MM.1S (cell line): ENCODE results near the gene CD84.

Experiments
- DNase-seq: peaks from one replicate; pipeline ENCODE4 v3.0.0-alpha.2; 2015
- H2AFZ ChIP-seq: fragments of 300-600 bp; sonication (generic); 2 replicates; pipeline ENCODE4 v1.6.0; 2016; ENCODE audit warnings: antibody characterized with exemption, low read length
- H3F3A ChIP-seq: fragments of 300-600 bp; sonication (generic); 2 replicates; pipeline ENCODE4 v1.6.1; 2016; ENCODE audit warnings: mild to moderate bottlenecking, antibody characterized with exemption, low read length, moderate library complexity, mixed read lengths; ENCODE audit not compliant: insufficient read depth
- H3K27ac ChIP-seq: fragments of 300-600 bp; sonication (generic); 2 replicates; pipeline ENCODE4 v1.5.1; 2016; ENCODE audit warnings: mild to moderate bottlenecking, low read length
- H3K27me3 ChIP-seq: fragments of 300-600 bp; sonication (generic); replicated peaks from 2 replicates; pipeline ENCODE4 v1.6.0; 2016; ENCODE audit warnings: low read length; ENCODE audit not compliant: insufficient read depth
- H3K36me3 ChIP-seq: fragments of 300-600 bp; sonication (generic); replicated peaks from 2 replicates; pipeline ENCODE4 v1.6.1; 2016; ENCODE audit warnings: mild to moderate bottlenecking, low read length, mixed read lengths; ENCODE audit not compliant: insufficient read depth
- H3K4me1 ChIP-seq: fragments of 300-600 bp; sonication (generic); 2 replicates; pipeline ENCODE4 v1.6.1; 2016; ENCODE audit warnings: low read length, mixed read lengths
- H3K4me2 ChIP-seq: fragments of 300-600 bp; sonication (generic); 2 replicates; pipeline ENCODE4 v1.6.0; 2016; ENCODE audit warnings: low read depth, low read length
- H3K4me3 ChIP-seq: fragments of 300-600 bp; sonication (generic); 2 replicates; pipeline ENCODE4 v1.5.1; 2016; ENCODE audit warnings: low read length, mixed read lengths
- H3K79me2 ChIP-seq: fragments of 300-600 bp; sonication (generic); 2 replicates; pipeline ENCODE4 v1.6.1; 2016; ENCODE audit warnings: mixed run types, low read length, mixed read lengths
- H3K9ac ChIP-seq: fragments of 300-600 bp; sonication (generic); 2 replicates; pipeline ENCODE4 v1.6.1; 2016; ENCODE audit warnings: low read length, mixed read lengths
- H3K9me2 ChIP-seq: fragments of 300-600 bp; sonication (generic); replicated peaks from 2 replicates; pipeline ENCODE4 v1.6.1; 2016; ENCODE audit warnings: mild to moderate bottlenecking, low read length, mixed read lengths; ENCODE audit not compliant: insufficient read depth
- H3K9me3 ChIP-seq: fragments of 300-600 bp; sonication (generic); replicated peaks from 2 replicates; pipeline ENCODE4 v1.6.1; 2016; ENCODE audit warnings: mild to moderate bottlenecking, low read length, mixed read lengths; ENCODE audit not compliant: insufficient read depth
- H4K20me1 ChIP-seq: fragments of 300-600 bp; sonication (generic); 2 replicates; pipeline ENCODE4 v1.6.1; 2016; ENCODE audit warnings: mild to moderate bottlenecking, low read length, moderate library complexity, mixed read lengths; ENCODE audit not compliant: insufficient read depth
- EZH2 ChIP-seq: fragments of 300-600 bp; sonication (generic); optimal IDR thresholded peaks from 2 replicates; pipeline ENCODE3; 2017; ENCODE audit warnings: low read depth, mild to moderate bottlenecking, antibody characterized with exemption, low read length, mixed read lengths
- EZH2phosphoT487 ChIP-seq: fragments of 300-600 bp; sonication (generic); IDR thresholded peaks from 2 replicates; pipeline ENCODE4 v1.6.1; 2018; ENCODE audit warnings: antibody characterized with exemption, low read length
- TF ChIP-seq, protein P1 (sequence below): fragments of 300-600 bp; sonication (generic); IDR thresholded peaks from 2 replicates; pipeline ENCODE4 v1.5.1; 2016; ENCODE audit warnings: antibody characterized with exemption, low read length, mixed read lengths

The CD84 gene

DNA sequence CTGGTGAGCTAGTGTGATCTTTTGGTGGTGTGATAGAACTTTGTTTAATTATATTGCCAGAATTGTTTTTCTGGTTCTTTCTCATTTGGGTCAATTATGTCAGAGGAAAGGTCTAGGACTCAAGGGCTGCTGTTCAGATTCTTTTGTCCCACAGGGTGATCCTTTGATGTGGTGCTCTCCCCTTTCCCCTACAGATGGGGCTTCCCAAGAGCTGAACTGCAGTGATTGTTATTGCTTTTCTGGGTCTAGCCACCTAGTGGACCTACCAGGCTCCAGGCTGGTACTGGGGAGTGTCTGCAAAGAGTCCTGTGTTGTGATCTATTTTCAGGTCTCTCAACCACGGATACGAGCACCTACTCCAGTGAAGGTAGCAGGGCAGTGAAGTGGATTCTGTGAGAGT is 25.9 kb upstream of the CD84 start:
- Histone ChIP-seq H4K20me1 (no peaks in the 10 kb centered on the region), H3K4me3 (no peak overlapping the region), H3K9ac (no peak overlapping the region), H3K9me3 (no peaks in the 10 kb centered on the region), H2AFZ (no peak overlapping the region), H3F3A (no peaks in the 10 kb centered on the region), H3K79me2 (no peaks in the 10 kb centered on the region), H3K36me3 (no peaks in the 10 kb centered on the region), H3K4me1 (peaks cover 13% of the 10 kb centered on the region), H3K27ac (no peak overlapping the region), H3K4me2 (no peak overlapping the region), H3K27me3 (no peaks in the 10 kb centered on the region), H3K9me2 (no peaks in the 10 kb centered on the region)
- TF ChIP-seq EZH2phosphoT487 (no peak), EZH2 (no peak)
- TF ChIP-seq, protein P1, sequence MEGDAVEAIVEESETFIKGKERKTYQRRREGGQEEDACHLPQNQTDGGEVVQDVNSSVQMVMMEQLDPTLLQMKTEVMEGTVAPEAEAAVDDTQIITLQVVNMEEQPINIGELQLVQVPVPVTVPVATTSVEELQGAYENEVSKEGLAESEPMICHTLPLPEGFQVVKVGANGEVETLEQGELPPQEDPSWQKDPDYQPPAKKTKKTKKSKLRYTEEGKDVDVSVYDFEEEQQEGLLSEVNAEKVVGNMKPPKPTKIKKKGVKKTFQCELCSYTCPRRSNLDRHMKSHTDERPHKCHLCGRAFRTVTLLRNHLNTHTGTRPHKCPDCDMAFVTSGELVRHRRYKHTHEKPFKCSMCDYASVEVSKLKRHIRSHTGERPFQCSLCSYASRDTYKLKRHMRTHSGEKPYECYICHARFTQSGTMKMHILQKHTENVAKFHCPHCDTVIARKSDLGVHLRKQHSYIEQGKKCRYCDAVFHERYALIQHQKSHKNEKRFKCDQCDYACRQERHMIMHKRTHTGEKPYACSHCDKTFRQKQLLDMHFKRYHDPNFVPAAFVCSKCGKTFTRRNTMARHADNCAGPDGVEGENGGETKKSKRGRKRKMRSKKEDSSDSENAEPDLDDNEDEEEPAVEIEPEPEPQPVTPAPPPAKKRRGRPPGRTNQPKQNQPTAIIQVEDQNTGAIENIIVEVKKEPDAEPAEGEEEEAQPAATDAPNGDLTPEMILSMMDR, result peak; percentile 2; the same call in 1 of the 2 replicates
- no peak for DNase-seq

DNA sequence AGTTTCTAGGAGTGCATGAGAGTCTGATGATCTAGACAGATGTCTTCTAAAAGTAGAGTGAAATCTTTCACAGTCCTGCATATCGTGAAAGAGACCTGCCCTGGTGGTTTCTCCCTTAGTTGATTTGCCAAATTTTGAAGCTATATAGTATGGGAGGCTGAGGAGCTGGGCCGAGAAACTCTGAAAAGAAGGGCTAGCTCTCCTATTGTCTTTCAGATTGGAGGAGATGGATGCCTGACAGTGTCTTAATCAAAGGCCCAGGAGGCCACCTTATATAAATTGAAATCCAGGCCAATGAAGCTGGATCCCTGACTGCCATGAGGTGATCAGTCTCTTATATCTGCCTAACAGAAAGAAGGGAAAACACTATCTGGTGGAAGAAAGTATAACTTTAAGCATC is 18.4 kb upstream of the CD84 start:
- H3K36me3 ChIP-seq, result no peaks in the 10 kb centered on the region
- no peak overlapping the region for H3K4me3 ChIP-seq
- no peaks in the 10 kb centered on the region for H3K4me1 ChIP-seq
- no peak overlapping the region for H3K4me2 ChIP-seq
- H3K27ac ChIP-seq, result no peak overlapping the region
- no peak overlapping the region for H2AFZ ChIP-seq
- H3K9me2 ChIP-seq, result no peaks in the 10 kb centered on the region
- no peaks in the 10 kb centered on the region for H3K9me3 ChIP-seq
- no peaks in the 10 kb centered on the region for H3F3A ChIP-seq
- no peaks in the 10 kb centered on the region for H4K20me1 ChIP-seq
- TF ChIP-seq, protein P1, result no peak
- TF ChIP-seq EZH2phosphoT487 (no peak), EZH2 (no peak)
- H3K27me3 ChIP-seq, result no peaks in the 10 kb centered on the region
- no peak for DNase-seq
- H3K9ac ChIP-seq, result no peak overlapping the region
- no peaks in the 10 kb centered on the region for H3K79me2 ChIP-seq

DNA sequence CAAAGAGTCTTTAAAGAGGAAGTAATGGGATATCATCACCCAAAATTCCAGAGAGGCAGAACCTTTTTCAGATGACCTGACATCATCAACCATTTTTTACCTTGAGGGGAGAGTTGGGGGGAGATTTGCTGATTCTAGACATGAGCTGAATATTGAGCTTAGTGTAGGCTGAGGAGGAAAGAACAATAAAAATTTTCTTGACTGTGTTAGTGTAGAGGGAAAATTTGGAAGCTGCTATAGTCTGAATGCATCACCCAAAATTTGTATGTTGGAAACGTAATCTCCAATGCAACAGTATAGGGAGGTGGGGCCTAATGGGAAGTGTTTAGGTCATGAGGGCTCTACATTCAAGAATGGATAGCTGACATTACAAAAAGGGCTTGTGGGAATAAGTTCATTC is 17.8 kb upstream of the CD84 start:
- TF ChIP-seq, protein P1, result no peak
- TF ChIP-seq EZH2 (no peak), EZH2phosphoT487 (no peak)
- no peak for DNase-seq
- Histone ChIP-seq H3K4me2 (no peak overlapping the region), H2AFZ (no peak overlapping the region), H3K27me3 (no peaks in the 10 kb centered on the region), H3K9me3 (no peaks in the 10 kb centered on the region), H3K4me1 (no peaks in the 10 kb centered on the region), H3K9ac (no peak overlapping the region), H3K79me2 (no peaks in the 10 kb centered on the region), H3K9me2 (no peaks in the 10 kb centered on the region), H3F3A (no peaks in the 10 kb centered on the region), H3K27ac (no peak overlapping the region), H3K4me3 (no peak overlapping the region), H3K36me3 (no peaks in the 10 kb centered on the region), H4K20me1 (no peaks in the 10 kb centered on the region)

DNA sequence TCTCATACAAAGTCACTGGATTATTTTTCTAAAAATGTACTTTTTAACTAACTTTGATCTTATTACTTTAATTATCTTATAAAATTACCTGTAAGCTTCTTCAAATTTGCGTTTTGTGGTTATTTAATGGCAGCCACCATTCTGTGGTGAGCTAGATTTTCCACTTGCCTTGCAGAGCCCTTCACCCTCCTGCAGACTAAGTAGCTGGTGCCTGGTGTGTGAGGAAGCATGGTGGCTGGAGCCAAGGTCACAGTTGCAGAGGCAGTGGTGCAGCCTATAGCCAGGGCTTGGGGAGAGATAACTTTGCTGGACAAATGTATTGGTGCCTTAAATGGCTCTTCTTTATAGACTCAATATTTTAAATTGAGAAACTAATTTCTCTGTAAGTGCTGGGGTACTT is 11.2 kb upstream of the CD84 start:
- Histone ChIP-seq H3K27ac (no peak overlapping the region), H3K9me3 (no peaks in the 10 kb centered on the region), H3K4me3 (no peak overlapping the region), H3K36me3 (no peaks in the 10 kb centered on the region), H3K9ac (no peak overlapping the region), H3K4me2 (no peak overlapping the region), H3K27me3 (no peaks in the 10 kb centered on the region), H3F3A (no peaks in the 10 kb centered on the region), H3K9me2 (0 out of 2 replicates have a peak, but pooled peaks cover 2% of the 10 kb centered on the region), H4K20me1 (no peaks in the 10 kb centered on the region), H3K4me1 (no peaks in the 10 kb centered on the region), H2AFZ (no peak overlapping the region), H3K79me2 (no peaks in the 10 kb centered on the region)
- TF ChIP-seq EZH2 (no peak), EZH2phosphoT487 (no peak)
- TF ChIP-seq, protein P1, result no peak
- no peak for DNase-seq
